Measurements from ENCODE around the gene SLC25A10.
A peak's percentile ranks its signal among the peaks of the same experiment; 100 is the strongest.

The SLC25A10 gene

GRCh38 chr17:81702934-81703746 lies 8.9 kb upstream of the SLC25A10 start, which contains the start of gene MRPL12 (continued):
- TF ChIP-seq SP7 (tag by site-specific recombination; IDR thresholded peaks at IDR 0.05) (peak; percentile 85), ZBTB20 (tag by site-specific recombination; IDR thresholded peaks at IDR 0.05) (peak; percentile 45; the same call in 1 of the 2 replicates), TCF7L2 (IDR thresholded peaks at IDR 0.05; ENCODE audit: borderline replicate concordance, low read depth, low read length) (no peak), IKZF3 (tag by site-specific recombination; IDR thresholded peaks at IDR 0.05) (no peak), BCL6B (tag by site-specific recombination; IDR thresholded peaks at IDR 0.05) (no peak), ELK4 (IDR thresholded peaks at IDR 0.05; ENCODE audit: borderline replicate concordance, low read depth, low read length) (no peak), YY1 (tag by site-specific recombination; IDR thresholded peaks at IDR 0.05) (0 out of 2 replicates have a peak, but pooled peaks have one; percentile 50), ZFP69B (tag by site-specific recombination; IDR thresholded peaks at IDR 0.05) (no peak), ZNF157 (tag by site-specific recombination; IDR thresholded peaks at IDR 0.05) (no peak), SP2 (tag by site-specific recombination; IDR thresholded peaks at IDR 0.05) (peak; percentile 80), ZNF140 (tag by site-specific recombination; IDR thresholded peaks at IDR 0.05) (no peak), ZNF660 (tag by site-specific recombination; IDR thresholded peaks at IDR 0.05) (peak; percentile 91), ZNF580 (tag by site-specific recombination; IDR thresholded peaks at IDR 0.05) (0 out of 2 replicates have a peak, but pooled peaks have one; percentile 38), PRDM1 (tag by site-specific recombination; IDR thresholded peaks at IDR 0.05) (no peak), ZNF677 (tag by site-specific recombination; IDR thresholded peaks at IDR 0.05) (peak; percentile 68), ZNF692 (tag by site-specific recombination; IDR thresholded peaks at IDR 0.05) (peak; percentile 54; the same call in 1 of the 2 replicates), ZSCAN5A (tag by site-specific recombination; IDR thresholded peaks at IDR 0.05) (0 out of 2 replicates have a peak, but pooled peaks have one; percentile 29), SALL2 (tag by site-specific recombination; IDR thresholded peaks at IDR 0.05; ENCODE audit: borderline replicate concordance) (0 out of 2 replicates have a peak, but pooled peaks have one; percentile 33), ZNF513 (tag by site-specific recombination; IDR thresholded peaks at IDR 0.05) (no peak), ZSCAN4 (tag by site-specific recombination; IDR thresholded peaks at IDR 0.05) (no peak), ZNF548 (tag by site-specific recombination; IDR thresholded peaks at IDR 0.05) (peak; percentile 50; the same call in 1 of the 2 replicates), ZSCAN18 (tag by site-specific recombination; IDR thresholded peaks at IDR 0.05) (peak; percentile 80; the same call in 1 of the 2 replicates), KLF8 (tag by site-specific recombination; IDR thresholded peaks at IDR 0.05) (peak; percentile 75; the same call in 1 of the 2 replicates), ZBTB17 (tag by site-specific recombination; IDR thresholded peaks at IDR 0.05) (peak; percentile 65; the same call in 1 of the 2 replicates), ZNF391 (tag by site-specific recombination; IDR thresholded peaks at IDR 0.05; ENCODE audit: borderline replicate concordance, low read depth) (no peak), ZNF777 (tag by site-specific recombination; IDR thresholded peaks at IDR 0.05; ENCODE audit: borderline replicate concordance) (0 out of 2 replicates have a peak, but pooled peaks have one; percentile 37), ZEB2 (tag by site-specific recombination; IDR thresholded peaks at IDR 0.05) (peak; percentile 83), ZNF138 (tag by site-specific recombination; IDR thresholded peaks at IDR 0.05; ENCODE audit: borderline replicate concordance) (no peak), ZNF610 (tag by site-specific recombination; IDR thresholded peaks at IDR 0.05; ENCODE audit: borderline replicate concordance) (peak; percentile 38; the same call in 1 of the 2 replicates)
